Astrocyte (in vitro differentiated cells and primary cell): ENCODE measurements around the gene STK24.

Experiments used
- CTCF ChIP-seq: IDR thresholded peaks from 2 replicates; pipeline ENCODE4 v1.5.1; 2011; ENCODE audit warnings: low read depth, mild to moderate bottlenecking, inconsistent platforms, low read length, moderate library complexity; ENCODE audit not compliant: insufficient read depth
- EZH2 ChIP-seq: IDR thresholded peaks from 2 replicates; pipeline ENCODE4 v1.6.1; 2012; ENCODE audit warnings: mild to moderate bottlenecking, low read length, inconsistent platforms; ENCODE audit not compliant: insufficient read depth

GRCh38 chr13:98468361-98468760 lies 108.5 kb downstream of the STK24 start:
- TF ChIP-seq CTCF (no peak), EZH2 (no peak)
